Right atrium auricular region (tissue), 2 donors: ENCODE results near the gene DCDC2C. TPM values are rescaled to one million over a fixed set of nuclear protein-coding genes. Genes with fewer than 3 reads are reported as not detected.

Experiments
- DNase-seq: peaks from one replicate; pipeline ENCODE4 v3.0.0-alpha.2; 2019; ENCODE audit warnings: low spot score
- H3K27ac ChIP-seq, 2 donors: fragments of 200-600 bp; sonication (generic); 1 replicate in 1 of 2; 2 replicates in 1 of 2; pipeline ENCODE4 v1.5.1; 2016 to 2019
- H3K27me3 ChIP-seq, 2 donors: fragments of 200-600 bp; sonication (generic); one replicate each; pipeline versions ENCODE4 v1.5.1 to v1.6.0; 2017 to 2019
- H3K36me3 ChIP-seq: fragments of 200-600 bp; sonication (generic); one replicate; pipeline ENCODE4 v1.5.1; 2016
- H3K4me1 ChIP-seq, 2 donors: fragments of 200-600 bp; sonication (generic); one replicate each; pipeline versions ENCODE4 v1.5.1 to v1.6.0; 2017 to 2019
- H3K4me3 ChIP-seq, 2 donors: fragments of 200-600 bp; sonication (generic); 1 replicate in 1 of 2; 2 replicates in 1 of 2; pipeline ENCODE4 v1.5.1; 2017 to 2019; ENCODE audit warnings: mild to moderate bottlenecking in 1 of 2, moderate library complexity in 1 of 2
- H3K9me3 ChIP-seq, 2 donors: fragments of 200-600 bp; sonication (generic); one replicate each; pipeline ENCODE4 v1.5.1; 2019
- total RNA-seq, 2 donors: library from RNA; depleted of rRNA; stranded (reverse); fragments of >200 nt; gene quantifications; one replicate each; pipeline ENCODE4 v1.1.0, GENCODE V29; 2016
- TF ChIP-seq, protein P1 (sequence below), 2 donors: fragments of 200-600 bp; sonication (generic); IDR thresholded peaks; one replicate each; pipeline ENCODE4 v1.5.1; 2019; ENCODE audit warnings: antibody characterized with exemption in 2 of 2

Gene DCDC2C
- total RNA-seq, 2 donors from 2014 or later, result not detected

DNA sequence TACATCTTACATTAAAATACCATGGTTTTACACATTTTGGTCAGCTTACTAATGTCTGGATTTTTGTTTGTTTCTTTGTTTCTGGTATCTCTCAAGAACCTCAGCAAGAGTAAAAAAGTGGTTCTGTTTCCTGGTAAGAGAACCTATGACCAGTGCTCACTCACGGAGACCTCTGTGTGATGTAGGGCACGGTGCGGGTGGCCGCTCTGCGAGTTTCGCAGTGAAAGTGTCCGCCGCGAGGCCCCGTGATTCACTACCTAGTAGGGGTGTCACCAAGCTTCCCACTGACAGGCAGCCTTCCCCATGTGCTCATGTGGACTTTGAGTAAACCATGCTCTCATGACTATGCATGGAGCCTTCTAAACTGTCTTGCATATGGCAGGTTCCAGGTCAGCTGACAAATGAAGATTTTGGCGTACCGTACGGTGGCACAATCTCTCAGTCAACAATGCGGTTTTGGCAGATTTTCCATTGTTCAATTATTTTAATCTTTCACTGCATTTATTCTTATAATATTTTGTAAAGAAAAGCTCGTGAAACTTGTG, 137.3 kb downstream of the DCDC2C start:
- no peaks in the 10 kb centered on the region for H3K4me1 ChIP-seq
- no peaks in the 10 kb centered on the region for H3K9me3 ChIP-seq
- H3K27me3 ChIP-seq, result no peaks in the 10 kb centered on the region
- H3K4me3 ChIP-seq, result no peak overlapping the region
- TF ChIP-seq, protein P1, sequence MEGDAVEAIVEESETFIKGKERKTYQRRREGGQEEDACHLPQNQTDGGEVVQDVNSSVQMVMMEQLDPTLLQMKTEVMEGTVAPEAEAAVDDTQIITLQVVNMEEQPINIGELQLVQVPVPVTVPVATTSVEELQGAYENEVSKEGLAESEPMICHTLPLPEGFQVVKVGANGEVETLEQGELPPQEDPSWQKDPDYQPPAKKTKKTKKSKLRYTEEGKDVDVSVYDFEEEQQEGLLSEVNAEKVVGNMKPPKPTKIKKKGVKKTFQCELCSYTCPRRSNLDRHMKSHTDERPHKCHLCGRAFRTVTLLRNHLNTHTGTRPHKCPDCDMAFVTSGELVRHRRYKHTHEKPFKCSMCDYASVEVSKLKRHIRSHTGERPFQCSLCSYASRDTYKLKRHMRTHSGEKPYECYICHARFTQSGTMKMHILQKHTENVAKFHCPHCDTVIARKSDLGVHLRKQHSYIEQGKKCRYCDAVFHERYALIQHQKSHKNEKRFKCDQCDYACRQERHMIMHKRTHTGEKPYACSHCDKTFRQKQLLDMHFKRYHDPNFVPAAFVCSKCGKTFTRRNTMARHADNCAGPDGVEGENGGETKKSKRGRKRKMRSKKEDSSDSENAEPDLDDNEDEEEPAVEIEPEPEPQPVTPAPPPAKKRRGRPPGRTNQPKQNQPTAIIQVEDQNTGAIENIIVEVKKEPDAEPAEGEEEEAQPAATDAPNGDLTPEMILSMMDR (IDR thresholded peaks at IDR 0.05), result no peak
- no peaks in the 10 kb centered on the region for H3K36me3 ChIP-seq
- DNase-seq, result no peak
- no peak overlapping the region for H3K27ac ChIP-seq

DNA sequence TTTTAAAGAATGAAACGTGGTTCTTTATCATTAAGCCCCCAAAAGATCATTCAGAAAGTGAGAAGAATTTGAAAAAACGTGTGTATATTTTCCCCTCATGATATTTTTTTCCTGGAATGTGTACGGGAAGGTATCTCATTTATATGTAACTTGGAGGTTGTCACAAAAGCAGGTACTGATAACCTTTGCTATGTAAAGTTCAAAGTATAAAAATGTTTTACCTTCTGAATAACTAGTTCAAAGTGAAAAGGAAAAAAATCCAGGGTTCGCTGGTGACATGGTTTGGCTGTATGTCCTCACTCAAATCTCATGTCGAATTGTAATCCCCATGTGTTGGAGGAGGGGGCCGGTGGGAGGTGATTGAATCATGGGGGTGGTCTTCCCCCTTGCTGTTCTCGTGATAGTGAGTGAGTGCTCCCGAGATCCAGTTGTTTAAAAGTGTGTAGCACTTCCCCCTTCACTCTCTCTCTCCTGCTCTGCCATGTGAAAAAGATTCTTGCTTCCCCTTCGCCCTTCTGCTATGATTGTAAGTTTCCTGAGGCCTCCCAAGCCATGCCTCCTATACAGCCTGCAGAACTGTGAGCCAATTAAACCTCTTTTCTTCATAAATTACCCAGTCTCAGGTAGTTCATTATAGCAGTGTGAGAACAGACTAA, 144.2 kb downstream of the DCDC2C start:
- TF ChIP-seq, protein P1 (IDR thresholded peaks at IDR 0.05), result no peak
- Histone ChIP-seq H3K4me1 (no peaks in the 10 kb centered on the region), H3K9me3 (peaks cover 0 to 7% of the 10 kb centered on the region in 2 donors), H3K36me3 (no peaks in the 10 kb centered on the region), H3K27me3 (no peaks in the 10 kb centered on the region), H3K27ac (no peak overlapping the region), H3K4me3 (no peak overlapping the region)
- no peak for DNase-seq

DNA sequence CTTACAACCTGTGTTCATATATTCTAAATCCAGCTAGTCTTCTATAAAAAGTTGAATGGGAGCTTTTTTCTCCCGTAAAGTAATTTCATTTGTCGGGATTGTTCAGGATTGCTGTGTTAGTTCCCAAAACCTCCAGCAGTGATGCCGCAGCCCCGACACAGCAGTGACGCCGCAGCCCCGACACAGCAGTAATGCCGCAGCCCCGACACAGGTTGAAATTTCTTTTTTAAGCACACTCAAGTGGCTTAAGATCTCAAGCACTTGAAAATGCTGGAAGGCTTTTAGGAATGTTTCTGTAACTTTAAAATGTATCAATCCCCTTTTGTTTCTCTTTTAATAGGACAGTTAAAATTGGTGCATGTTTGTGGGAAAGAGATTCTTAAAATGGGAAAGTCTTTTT, 145.4 kb downstream of the DCDC2C start:
- Histone ChIP-seq H3K36me3 (no peaks in the 10 kb centered on the region), H3K4me3 (no peak overlapping the region), H3K9me3 (peaks cover 4 to 19% of the 10 kb centered on the region in 2 donors), H3K4me1 (no peaks in the 10 kb centered on the region), H3K27ac (no peak overlapping the region), H3K27me3 (no peaks in the 10 kb centered on the region)
- no peak for DNase-seq
- TF ChIP-seq, protein P1 (IDR thresholded peaks at IDR 0.05), result no peak

DNA sequence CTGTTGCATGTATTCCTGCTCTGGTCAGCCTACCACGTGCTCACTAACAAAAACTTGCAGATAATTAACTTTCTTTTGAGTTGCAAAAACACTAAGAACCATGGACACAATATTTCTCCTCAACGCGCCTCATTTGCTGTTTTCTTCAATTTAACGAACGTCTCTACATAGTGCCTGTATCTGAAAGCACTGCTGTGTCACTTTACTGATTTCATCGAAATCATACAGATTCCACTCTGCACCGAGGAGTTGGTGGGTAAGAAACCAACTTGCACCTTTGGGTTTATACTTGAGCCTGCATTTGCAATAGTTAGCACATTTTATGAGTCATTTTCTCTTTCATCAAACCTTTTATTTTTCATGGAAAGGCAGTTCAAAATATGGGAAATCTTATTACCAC, 145.8 kb downstream of the DCDC2C start:
- Histone ChIP-seq H3K4me3 (no peak overlapping the region), H3K36me3 (no peaks in the 10 kb centered on the region), H3K9me3 (peaks cover 4 to 19% of the 10 kb centered on the region in 2 donors), H3K4me1 (no peaks in the 10 kb centered on the region), H3K27ac (no peak overlapping the region), H3K27me3 (no peaks in the 10 kb centered on the region)
- DNase-seq, result no peak
- TF ChIP-seq, protein P1 (IDR thresholded peaks at IDR 0.05), result no peak

DNA sequence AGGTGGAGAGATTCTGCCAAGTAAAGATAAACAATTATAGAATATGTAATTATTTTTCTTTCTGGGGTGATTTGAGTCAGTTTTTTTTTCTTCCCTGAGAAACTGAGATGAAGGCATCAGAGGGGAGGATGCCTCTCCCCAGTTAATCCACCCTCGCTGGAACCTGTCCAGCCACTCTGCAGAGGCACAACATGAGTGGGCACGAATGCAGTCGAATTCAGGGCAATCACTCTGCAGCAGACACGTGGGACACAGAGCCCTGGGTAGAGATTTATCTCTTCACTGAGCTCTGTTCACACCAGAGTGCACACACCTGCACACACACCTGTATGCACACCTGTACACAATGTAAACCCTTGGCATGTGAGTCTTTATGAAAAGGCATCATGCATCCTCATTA, 154.2 kb downstream of the DCDC2C start:
- no peaks in the 10 kb centered on the region for H3K4me1 ChIP-seq
- no peaks in the 10 kb centered on the region for H3K27me3 ChIP-seq
- no peak overlapping the region for H3K27ac ChIP-seq
- TF ChIP-seq, protein P1 (IDR thresholded peaks at IDR 0.05), result no peak
- H3K36me3 ChIP-seq, result no peaks in the 10 kb centered on the region
- H3K9me3 ChIP-seq, result peaks cover 4 to 12% of the 10 kb centered on the region in 2 donors
- H3K4me3 ChIP-seq, result no peak overlapping the region
- DNase-seq, result no peak
